Liver (tissue), 9 donors: ENCODE measurements around the gene TMEM40. TPM values are rescaled to one million over a fixed set of nuclear protein-coding genes. Genes with fewer than 3 reads are reported as not detected.

Source experiments
- DNase-seq: peaks from one replicate; pipeline ENCODE4 v3.0.0-alpha.2; 2017; ENCODE audit warnings: low spot score
- H3K27ac ChIP-seq, 2 donors: one replicate each; pipeline ENCODE4 v1.7.0; 2013; ENCODE audit warnings: inconsistent platforms in 2 of 2, low read length in 2 of 2, control low read depth in 1 of 2, low read depth in 1 of 2, mild to moderate bottlenecking in 1 of 2
- H3K27me3 ChIP-seq, 4 donors: one replicate each; pipeline versions ENCODE4 v1.6.1 to v1.7.0; 2013; ENCODE audit warnings: low read length in 3 of 4, inconsistent platforms in 1 of 4, mild to moderate bottlenecking in 1 of 4, moderate library complexity in 1 of 4; ENCODE audit not compliant: control insufficient read depth in 4 of 4, insufficient read depth in 4 of 4
- H3K36me3 ChIP-seq, 4 donors: one replicate each; pipeline versions ENCODE4 v1.6.1 to v1.7.0; 2013; ENCODE audit warnings: low read length in 3 of 4, mild to moderate bottlenecking in 3 of 4, low read depth in 1 of 4, moderate library complexity in 1 of 4; ENCODE audit not compliant: control insufficient read depth in 4 of 4, insufficient read depth in 3 of 4
- H3K4me1 ChIP-seq, 4 donors: one replicate each; pipeline versions ENCODE4 v1.6.1 to v1.7.0; 2013; ENCODE audit warnings: low read length in 3 of 4, mild to moderate bottlenecking in 3 of 4, moderate library complexity in 1 of 4; ENCODE audit not compliant: control insufficient read depth in 4 of 4, insufficient read depth in 4 of 4
- H3K4me3 ChIP-seq, 3 donors: one replicate each; pipeline versions ENCODE4 v1.6.1 to v1.7.0; 2013; ENCODE audit warnings: low read length in 3 of 3, control low read depth in 1 of 3, low read depth in 1 of 3, mild to moderate bottlenecking in 1 of 3
- H3K9ac ChIP-seq, 2 donors: one replicate each; pipeline ENCODE4 v1.7.0; 2013; ENCODE audit warnings: low read length in 2 of 2, mild to moderate bottlenecking in 2 of 2, moderate library complexity in 2 of 2, control low read depth in 1 of 2, low read depth in 1 of 2
- H3K9me3 ChIP-seq, 4 donors: one replicate each; pipeline versions ENCODE4 v1.6.1 to v1.7.0; 2013; ENCODE audit warnings: low read length in 3 of 4; ENCODE audit not compliant: control insufficient read depth in 4 of 4
- ATF3 ChIP-seq: IDR thresholded peaks from 2 replicates; pipeline ENCODE4 v1.6.1; 2016; ENCODE audit warnings: antibody characterized with exemption
- EGR1 ChIP-seq, 2 donors: IDR thresholded peaks; 2 replicates each; pipeline ENCODE4 v1.6.1; 2016 to 2018; ENCODE audit warnings: antibody characterized with exemption in 2 of 2, low read depth in 2 of 2
- HNF4G ChIP-seq: IDR thresholded peaks from 2 replicates; pipeline ENCODE4 v1.6.1; 2016; ENCODE audit warnings: antibody characterized with exemption
- JUND ChIP-seq, 2 donors: IDR thresholded peaks; 2 replicates each; pipeline ENCODE4 v1.6.1; 2016; ENCODE audit warnings: antibody characterized with exemption in 2 of 2
- NR2F2 ChIP-seq: IDR thresholded peaks from 2 replicates; pipeline ENCODE4 v1.6.1; 2016; ENCODE audit warnings: antibody characterized with exemption
- RAD21 ChIP-seq, 2 donors: IDR thresholded peaks; 2 replicates each; pipeline ENCODE4 v1.6.1; 2016; ENCODE audit warnings: antibody characterized with exemption in 2 of 2, mild to moderate bottlenecking in 2 of 2
- SP1 ChIP-seq: IDR thresholded peaks from 2 replicates; pipeline ENCODE4 v1.6.1; 2018; ENCODE audit warnings: antibody characterized with exemption, mild to moderate bottlenecking
- TAF1 ChIP-seq: conservative IDR thresholded peaks from 2 replicates; pipeline ENCODE4 v1.6.1; 2016; ENCODE audit warnings: antibody characterized with exemption, mild to moderate bottlenecking
- WGBS: extraction: QIAGEN DNeasy Blood & Tissue Kit; methylation state at CpG from one replicate; pipeline ENCODE4 v1.1.7; 2013; 5-methylcytosine and 5-hydroxymethylcytosine counted together
- polyA plus RNA-seq, 2 donors: library from polyadenylated mRNA; stranded (reverse) in 1 of 2; unstranded in 1 of 2; fragments of 200-250 nt in 1 of 2; fragments of >200 nt in 1 of 2; fragmentation: Nextera tagmentation in 1 of 2; extraction: Ambion mirVana in 1 of 2; gene quantifications; one replicate each; pipeline versions ENCODE4 v1.2.1 to v1.2.3, GENCODE V29; 2013 to 2015
- total RNA-seq, 2 donors: library from RNA; depleted of rRNA; stranded (reverse); fragments of >200 nt; gene quantifications; one replicate each; pipeline ENCODE4 v1.2.3, GENCODE V29; 2014
- TF ChIP-seq, protein P1 (sequence below): IDR thresholded peaks from 2 replicates; pipeline ENCODE4 v1.6.1; 2016; ENCODE audit warnings: antibody characterized with exemption, mild to moderate bottlenecking
- TF ChIP-seq, protein P2 (sequence below): fragments of 150-350 bp; IDR thresholded peaks from 2 replicates; pipeline ENCODE4 v1.5.1; 2017; ENCODE audit warnings: improper control_type of control experiment, low read depth, low read length; ENCODE audit not compliant: missing input control
- TF ChIP-seq, protein P3 (sequence below): IDR thresholded peaks from 2 replicates; pipeline ENCODE4 v1.6.1; 2016; ENCODE audit warnings: antibody characterized with exemption
- donor health status: healthy.
- donor health status: healthy.
- donor health status: healthy.
- donor health status: healthy.
- donor health status: healthy.

Gene TMEM40, protein sequence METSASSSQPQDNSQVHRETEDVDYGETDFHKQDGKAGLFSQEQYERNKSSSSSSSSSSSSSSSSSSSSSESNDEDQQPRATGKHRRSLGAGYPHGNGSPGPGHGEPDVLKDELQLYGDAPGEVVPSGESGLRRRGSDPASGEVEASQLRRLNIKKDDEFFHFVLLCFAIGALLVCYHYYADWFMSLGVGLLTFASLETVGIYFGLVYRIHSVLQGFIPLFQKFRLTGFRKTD
- under 1 TPM in 1 of 2 donors, not detected in 1; 0.79 TPM for total RNA-seq
- under 1 TPM in 1 of 2 donors, not detected in 1; 0.57 TPM for polyA plus RNA-seq

- 90% methylated on average over 10 of the region's 10 CpGs for WGBS
- H3K36me3 ChIP-seq, result no peaks in the 10 kb centered on the region
These were observed at the start of gene TMEM40 for GRCh38 chr3:12759097-12759679. TSS of gene TMEM40 (minus strand) at chr3:12759259. CDS start at chr3:12749832, 9,427 bp downstream.

GRCh38 chr3:12808587-12808986 is 49.5 kb upstream of the TMEM40 start:
- WGBS, result 86% methylated on average over 2 of the region's 2 CpGs
- no peak for DNase-seq
- TF ChIP-seq ATF3, result no peak
- TF ChIP-seq TAF1, result no peak
- TF ChIP-seq NR2F2, result no peak
- TF ChIP-seq JUND (IDR thresholded peaks at IDR 0.05), result no peak
- TF ChIP-seq, protein P1, sequence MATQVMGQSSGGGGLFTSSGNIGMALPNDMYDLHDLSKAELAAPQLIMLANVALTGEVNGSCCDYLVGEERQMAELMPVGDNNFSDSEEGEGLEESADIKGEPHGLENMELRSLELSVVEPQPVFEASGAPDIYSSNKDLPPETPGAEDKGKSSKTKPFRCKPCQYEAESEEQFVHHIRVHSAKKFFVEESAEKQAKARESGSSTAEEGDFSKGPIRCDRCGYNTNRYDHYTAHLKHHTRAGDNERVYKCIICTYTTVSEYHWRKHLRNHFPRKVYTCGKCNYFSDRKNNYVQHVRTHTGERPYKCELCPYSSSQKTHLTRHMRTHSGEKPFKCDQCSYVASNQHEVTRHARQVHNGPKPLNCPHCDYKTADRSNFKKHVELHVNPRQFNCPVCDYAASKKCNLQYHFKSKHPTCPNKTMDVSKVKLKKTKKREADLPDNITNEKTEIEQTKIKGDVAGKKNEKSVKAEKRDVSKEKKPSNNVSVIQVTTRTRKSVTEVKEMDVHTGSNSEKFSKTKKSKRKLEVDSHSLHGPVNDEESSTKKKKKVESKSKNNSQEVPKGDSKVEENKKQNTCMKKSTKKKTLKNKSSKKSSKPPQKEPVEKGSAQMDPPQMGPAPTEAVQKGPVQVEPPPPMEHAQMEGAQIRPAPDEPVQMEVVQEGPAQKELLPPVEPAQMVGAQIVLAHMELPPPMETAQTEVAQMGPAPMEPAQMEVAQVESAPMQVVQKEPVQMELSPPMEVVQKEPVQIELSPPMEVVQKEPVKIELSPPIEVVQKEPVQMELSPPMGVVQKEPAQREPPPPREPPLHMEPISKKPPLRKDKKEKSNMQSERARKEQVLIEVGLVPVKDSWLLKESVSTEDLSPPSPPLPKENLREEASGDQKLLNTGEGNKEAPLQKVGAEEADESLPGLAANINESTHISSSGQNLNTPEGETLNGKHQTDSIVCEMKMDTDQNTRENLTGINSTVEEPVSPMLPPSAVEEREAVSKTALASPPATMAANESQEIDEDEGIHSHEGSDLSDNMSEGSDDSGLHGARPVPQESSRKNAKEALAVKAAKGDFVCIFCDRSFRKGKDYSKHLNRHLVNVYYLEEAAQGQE, result no peak
- TF ChIP-seq, protein P2, sequence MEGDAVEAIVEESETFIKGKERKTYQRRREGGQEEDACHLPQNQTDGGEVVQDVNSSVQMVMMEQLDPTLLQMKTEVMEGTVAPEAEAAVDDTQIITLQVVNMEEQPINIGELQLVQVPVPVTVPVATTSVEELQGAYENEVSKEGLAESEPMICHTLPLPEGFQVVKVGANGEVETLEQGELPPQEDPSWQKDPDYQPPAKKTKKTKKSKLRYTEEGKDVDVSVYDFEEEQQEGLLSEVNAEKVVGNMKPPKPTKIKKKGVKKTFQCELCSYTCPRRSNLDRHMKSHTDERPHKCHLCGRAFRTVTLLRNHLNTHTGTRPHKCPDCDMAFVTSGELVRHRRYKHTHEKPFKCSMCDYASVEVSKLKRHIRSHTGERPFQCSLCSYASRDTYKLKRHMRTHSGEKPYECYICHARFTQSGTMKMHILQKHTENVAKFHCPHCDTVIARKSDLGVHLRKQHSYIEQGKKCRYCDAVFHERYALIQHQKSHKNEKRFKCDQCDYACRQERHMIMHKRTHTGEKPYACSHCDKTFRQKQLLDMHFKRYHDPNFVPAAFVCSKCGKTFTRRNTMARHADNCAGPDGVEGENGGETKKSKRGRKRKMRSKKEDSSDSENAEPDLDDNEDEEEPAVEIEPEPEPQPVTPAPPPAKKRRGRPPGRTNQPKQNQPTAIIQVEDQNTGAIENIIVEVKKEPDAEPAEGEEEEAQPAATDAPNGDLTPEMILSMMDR, result no peak
- Histone ChIP-seq H3K4me3 (no peak overlapping the region), H3K9ac (no peak overlapping the region), H3K4me1 (peaks cover 0 to 7% (median 5%) of the 10 kb centered on the region in 4 donors), H3K36me3 (peaks cover 0 to 2% (median 0%) of the 10 kb centered on the region in 4 donors), H3K27ac (no peak overlapping the region), H3K27me3 (no peaks in the 10 kb centered on the region), H3K9me3 (no peaks in the 10 kb centered on the region)

More at GRCh38 chr3:12759097-12759679, at the start of gene TMEM40:
- no peak within 1 kb of the TSS for H3K4me3 ChIP-seq
- no peak within 1 kb of the TSS for H3K9ac ChIP-seq
- no peak for DNase-seq
- TF ChIP-seq, protein P3, sequence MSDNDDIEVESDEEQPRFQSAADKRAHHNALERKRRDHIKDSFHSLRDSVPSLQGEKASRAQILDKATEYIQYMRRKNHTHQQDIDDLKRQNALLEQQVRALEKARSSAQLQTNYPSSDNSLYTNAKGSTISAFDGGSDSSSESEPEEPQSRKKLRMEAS, result no peak
- TF ChIP-seq SP1, result no peak
- no peaks in the 10 kb centered on the region for H3K9me3 ChIP-seq
- H3K27me3 ChIP-seq, result no peaks in the 10 kb centered on the region
- no peak within 1 kb of the TSS for H3K27ac ChIP-seq
- no peaks in the 10 kb centered on the region for H3K4me1 ChIP-seq

- TF ChIP-seq NR2F2 (no peak), HNF4G (no peak), EGR1 (IDR thresholded peaks at IDR 0.05; ENCODE audit: low read depth in 2 of 2) (no peak), RAD21 (IDR thresholded peaks at IDR 0.05) (no peak)
- Histone ChIP-seq H3K36me3 (peaks cover 0 to 2% (median 0%) of the 10 kb centered on the region in 4 donors), H3K27ac (no peak overlapping the region), H3K27me3 (no peaks in the 10 kb centered on the region), H3K9me3 (no peaks in the 10 kb centered on the region), H3K4me1 (peaks cover 0 to 7% (median 5%) of the 10 kb centered on the region in 4 donors), H3K4me3 (no peak overlapping the region), H3K9ac (no peak overlapping the region)
- WGBS, result 89% methylated on average over 7 of the region's 7 CpGs
- no peak for DNase-seq
These were observed 48.7 kb upstream of the TMEM40 start for GRCh38 chr3:12807601-12808359.
